SK-N-MC (cell line): ENCODE data around the gene KLC4.

Source experiments
- EZH2 ChIP-seq: fragments of 200-600 bp; sonication (generic); IDR thresholded peaks from one replicate; pipeline ENCODE4 v1.6.1; 2017; ENCODE audit warnings: antibody characterized with exemption
- POLR2AphosphoS5 ChIP-seq: IDR thresholded peaks from 2 replicates; pipeline ENCODE4 v1.6.1; 2012; ENCODE audit warnings: mild to moderate bottlenecking, low read depth, low read length, borderline replicate concordance

DNA sequence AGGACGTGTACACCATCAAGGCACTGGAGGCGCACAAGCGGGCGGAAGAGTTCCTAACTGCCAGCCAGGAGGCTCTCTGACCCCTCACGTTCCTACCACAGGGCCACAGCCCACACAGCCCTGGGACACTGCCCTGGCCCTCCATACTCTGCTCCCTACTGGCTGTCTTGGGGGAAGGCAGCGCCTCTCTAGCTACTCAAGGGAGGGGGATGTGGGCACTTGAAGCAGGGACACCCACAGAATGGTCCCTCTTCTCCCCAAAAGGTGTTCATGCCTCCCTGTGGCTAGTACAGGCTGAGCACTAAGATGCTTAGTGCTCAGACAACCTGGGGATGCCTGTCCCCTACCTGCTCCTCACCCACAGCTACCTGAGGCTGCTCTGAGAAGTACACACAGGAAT is 48.2 kb upstream of the KLC4 start:
- no peak for TF ChIP-seq POLR2AphosphoS5
- no peak for TF ChIP-seq EZH2
